ENCODE measurements around the gene CFAP97D1.
A peak's percentile ranks its signal among the peaks of the same experiment; 100 is the strongest.
"Not testable (repeated sequence)": the region's sequence is repeated elsewhere in the genome, so short reads cannot be mapped to it uniquely, and the experiment has no call there.

Gene CFAP97D1

GRCh38 chr17:43791589-43791988, 11.4 kb downstream of the CFAP97D1 start:
- H3K4me1 ChIP-seq, result peaks cover 0 to 4% (median 0%) of the 10 kb centered on the region in 10 experiments; a peak in 1 of 20 replicates
- H3K27me3 ChIP-seq, result no peaks in the 10 kb centered on the region
- TF ChIP-seq Cebpa-rat (IDR thresholded peaks at IDR 0.05), result no peak
- no peak overlapping the region for H3K9ac ChIP-seq
- no peaks in the 10 kb centered on the region for H4K20me1 ChIP-seq
- H3K27ac ChIP-seq, result no peak overlapping the region
- H3K9me3 ChIP-seq (replicated peaks in 1 of 11), result peaks cover 0 to 11% (median 0%) of the 10 kb centered on the region in 11 experiments; a peak in 5 of 22 replicates
- H3K36me3 ChIP-seq, result no peaks in the 10 kb centered on the region
- H3K4me2 ChIP-seq, result no peak overlapping the region
- no peak overlapping the region for H3K4me3 ChIP-seq

GRCh38 chr17:43792668-43793067, 12.4 kb downstream of the CFAP97D1 start:
- not testable (repeated sequence) for H3K27ac ChIP-seq, H3K9ac ChIP-seq, H3K4me1 ChIP-seq, H4K20me1 ChIP-seq, H3K36me3 ChIP-seq, H3K4me2 ChIP-seq, H3K4me3 ChIP-seq, H3K27me3 ChIP-seq
- peaks cover 0 to 11% (median 0%) of the 10 kb centered on the region in 11 experiments; a peak in 5 of 22 replicates for H3K9me3 ChIP-seq (replicated peaks in 1 of 11)

GRCh38 chr17:43798024-43798423, 17.8 kb downstream of the CFAP97D1 start:
- not testable (repeated sequence) for H3K9me3 ChIP-seq (replicated peaks in 1 of 11); H3K27ac ChIP-seq; H3K9ac ChIP-seq; H3K4me2 ChIP-seq; H4K20me1 ChIP-seq; H3K27me3 ChIP-seq; H3K4me3 ChIP-seq
- H3K36me3 ChIP-seq, result peaks cover 0 to 13% (median 0%) of the 10 kb centered on the region in 11 experiments; a peak in 5 of 22 replicates
- peaks cover 0 to 13% (median 0%) of the 10 kb centered on the region in 10 experiments; a peak in 4 of 20 replicates for H3K4me1 ChIP-seq

GRCh38 chr17:43799047-43799446, 18.8 kb downstream of the CFAP97D1 start:
- Histone ChIP-seq H3K9ac (no peak overlapping the region), H3K27me3 (no peaks in the 10 kb centered on the region), H3K9me3 (replicated peaks in 1 of 11) (peaks cover 0 to 8% (median 0%) of the 10 kb centered on the region in 11 experiments; a peak in 4 of 22 replicates), H3K4me2 (no peak overlapping the region), H3K4me3 (no peak overlapping the region), H3K4me1 (peaks cover 5 to 13% (median 9%) of the 10 kb centered on the region in 10 experiments; a peak in 17 of 20 replicates), H3K27ac (no peak overlapping the region), H4K20me1 (no peaks in the 10 kb centered on the region), H3K36me3 (peaks cover 0 to 13% (median 0%) of the 10 kb centered on the region in 11 experiments; a peak in 5 of 22 replicates)
- no peak for TF ChIP-seq Cebpa-rat (IDR thresholded peaks at IDR 0.05)

DNA sequence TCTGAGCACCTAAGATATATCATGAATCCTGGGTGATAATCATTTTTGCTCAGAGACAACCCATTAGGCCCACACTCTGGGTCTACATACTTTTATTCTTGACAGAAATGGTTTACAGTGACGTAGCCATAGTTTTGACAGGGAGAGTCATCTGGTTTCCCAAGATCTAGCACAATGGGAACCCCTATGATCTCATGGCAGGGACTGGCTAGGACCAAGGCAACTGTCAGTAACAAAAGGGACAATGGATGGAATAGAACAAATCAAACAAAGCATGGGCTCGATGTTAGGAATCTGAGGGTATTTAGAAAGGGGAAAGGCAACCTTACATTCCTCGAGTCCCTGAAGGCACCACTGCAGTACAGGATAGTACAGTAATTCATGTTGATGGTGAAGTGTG, 20.5 kb downstream of the CFAP97D1 start:
- Histone ChIP-seq H3K4me1 (peaks cover 5 to 13% (median 9%) of the 10 kb centered on the region in 10 experiments; a peak in 17 of 20 replicates), H4K20me1 (no peaks in the 10 kb centered on the region)
- TF ChIP-seq Cebpa-rat (IDR thresholded peaks at IDR 0.05), result no peak

DNA sequence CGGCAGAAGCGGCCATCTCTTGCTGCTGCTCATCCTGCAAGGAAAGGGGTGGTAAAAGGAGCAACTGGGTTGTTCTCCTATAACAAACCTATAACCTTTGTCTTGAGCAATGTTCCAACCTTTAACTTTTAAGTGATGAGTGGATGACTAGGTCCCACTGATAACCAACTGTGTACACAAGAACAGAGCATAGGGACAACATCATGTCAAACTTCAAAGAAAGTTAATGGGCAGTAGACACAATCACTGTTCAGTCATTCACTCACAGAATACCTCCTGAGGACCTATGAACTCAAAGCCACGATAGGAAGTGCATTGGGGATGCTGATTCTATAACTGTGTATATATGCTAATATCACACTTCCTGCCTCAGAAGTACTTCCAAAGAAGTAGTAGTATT, 21.6 kb downstream of the CFAP97D1 start:
- Histone ChIP-seq H3K4me3 (no peak overlapping the region), H3K36me3 (peaks cover 0 to 36% (median 0%) of the 10 kb centered on the region in 11 experiments; a peak in 6 of 22 replicates), H3K4me2 (peak overlapping the region in 3 of 11 experiments; percentile 12 to 43 (median 32); a peak in 4 of 22 replicates), H3K27ac (no peak overlapping the region), H4K20me1 (no peaks in the 10 kb centered on the region), H3K9ac (no peak overlapping the region), H3K9me3 (replicated peaks in 1 of 11) (peaks cover 0 to 20% (median 4%) of the 10 kb centered on the region in 11 experiments; a peak in 7 of 22 replicates), H3K27me3 (no peaks in the 10 kb centered on the region), H3K4me1 (peaks cover 5 to 13% (median 9%) of the 10 kb centered on the region in 10 experiments; a peak in 17 of 20 replicates)
- no peak for TF ChIP-seq Cebpa-rat (IDR thresholded peaks at IDR 0.05)

More for the DNA sequence above, 20.5 kb downstream of the CFAP97D1 start:
- no peak overlapping the region for H3K4me2 ChIP-seq
- H3K9ac ChIP-seq, result no peak overlapping the region
- H3K27ac ChIP-seq, result no peak overlapping the region
- H3K4me3 ChIP-seq, result no peak overlapping the region
- peaks cover 0 to 18% (median 4%) of the 10 kb centered on the region in 11 experiments; a peak in 7 of 22 replicates for H3K9me3 ChIP-seq (replicated peaks in 1 of 11)
- H3K27me3 ChIP-seq, result no peaks in the 10 kb centered on the region
- H3K36me3 ChIP-seq, result peaks cover 0 to 25% (median 0%) of the 10 kb centered on the region in 11 experiments; a peak in 6 of 22 replicates

GRCh38 chr17:43803758-43804157, 23.5 kb downstream of the CFAP97D1 start:
- Histone ChIP-seq H3K4me3 (no peak overlapping the region), H3K9ac (no peak overlapping the region), H4K20me1 (no peaks in the 10 kb centered on the region), H3K27me3 (no peaks in the 10 kb centered on the region), H3K36me3 (peaks cover 0 to 55% (median 6%) of the 10 kb centered on the region in 11 experiments; a peak in 9 of 22 replicates), H3K9me3 (replicated peaks in 1 of 11) (peaks cover 0 to 12% (median 0%) of the 10 kb centered on the region in 11 experiments; a peak in 3 of 22 replicates), H3K4me1 (peaks cover 5 to 18% (median 9%) of the 10 kb centered on the region in 10 experiments; a peak in 17 of 20 replicates), H3K27ac (no peak overlapping the region), H3K4me2 (peak overlapping the region in 9 of 11 experiments; percentile 5 to 48 (median 29); a peak in 14 of 22 replicates)
- TF ChIP-seq Cebpa-rat (IDR thresholded peaks at IDR 0.05), result peak in 1 of 11 experiments; percentile 19; a peak in 1 of 22 replicates

- Histone ChIP-seq H3K4me1 (peaks cover 5 to 18% (median 9%) of the 10 kb centered on the region in 10 experiments; a peak in 17 of 20 replicates), H4K20me1 (no peaks in the 10 kb centered on the region)
- no peak for TF ChIP-seq Cebpa-rat (IDR thresholded peaks at IDR 0.05)
These were observed 24.9 kb downstream of the CFAP97D1 start for GRCh38 chr17:43805117-43805516.

DNA sequence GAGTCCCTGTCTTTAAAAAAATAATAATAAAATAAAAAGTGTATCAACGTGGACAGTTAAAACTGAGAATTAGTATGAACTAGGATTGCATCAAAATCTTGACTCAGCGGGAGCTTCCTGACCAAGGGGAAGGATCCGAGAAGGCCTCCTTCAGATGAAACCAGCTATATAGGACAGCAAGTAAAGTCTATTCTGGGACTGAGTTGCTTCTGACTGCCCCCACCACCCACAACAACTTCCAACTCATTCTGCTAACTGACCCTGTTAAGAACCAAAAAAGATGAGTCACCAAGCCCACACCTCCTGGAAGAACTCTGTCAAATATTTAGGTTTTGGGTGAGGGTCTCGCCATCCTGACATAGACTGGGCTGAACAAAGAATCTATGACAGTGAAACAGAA, 27.8 kb downstream of the CFAP97D1 start:
- Histone ChIP-seq H3K4me3 (no peak overlapping the region), H3K27ac (no peak overlapping the region), H3K4me1 (peaks cover 0 to 11% (median 9%) of the 10 kb centered on the region in 10 experiments; a peak in 13 of 20 replicates), H3K9me3 (replicated peaks in 1 of 11) (peaks cover 0 to 12% (median 0%) of the 10 kb centered on the region in 11 experiments; a peak in 3 of 22 replicates), H4K20me1 (no peaks in the 10 kb centered on the region), H3K9ac (no peak overlapping the region), H3K4me2 (no peak overlapping the region), H3K36me3 (peaks cover 0 to 79% (median 8%) of the 10 kb centered on the region in 11 experiments; a peak in 10 of 22 replicates), H3K27me3 (no peaks in the 10 kb centered on the region)
- TF ChIP-seq Cebpa-rat (IDR thresholded peaks at IDR 0.05), result no peak

More at GRCh38 chr17:43805117-43805516, 24.9 kb downstream of the CFAP97D1 start:
- H3K4me2 ChIP-seq, result no peak overlapping the region
- H3K9ac ChIP-seq, result no peak overlapping the region
- no peak overlapping the region for H3K4me3 ChIP-seq
- H3K36me3 ChIP-seq, result peaks cover 0 to 69% (median 8%) of the 10 kb centered on the region in 11 experiments; a peak in 10 of 22 replicates
- H3K27me3 ChIP-seq, result no peaks in the 10 kb centered on the region
- peaks cover 0 to 12% (median 0%) of the 10 kb centered on the region in 11 experiments; a peak in 3 of 22 replicates for H3K9me3 ChIP-seq (replicated peaks in 1 of 11)
- H3K27ac ChIP-seq, result no peak overlapping the region

Measured in BLaER1 treated with 17β-estradiol and CSF1 and Interleukin-3, amounts not matched to agents 10 nM and 100 nM (cell line).